Psoas muscle (tissue), 8 donors: ENCODE measurements around the gene ADCK1. TPM values are rescaled to one million over a fixed set of nuclear protein-coding genes. Genes with fewer than 3 reads are reported as not detected.

Experiments
- ATAC-seq, 4 donors: fragments of 200-7000 bp; cut with Tn5 transposase; one replicate each; pipeline ENCODE4 v1.9.1; 2020; ENCODE audit warnings: moderate library complexity in 3 of 4, mild to moderate bottlenecking in 2 of 4
- DNase-seq, 2 donors: peaks; one replicate each; pipeline ENCODE4 v3.0.0-alpha.2; 2020
- H3K27ac ChIP-seq: fragments of 200-600 bp; one replicate; pipeline ENCODE4 v1.8.0; 2022
- H3K27me3 ChIP-seq, 3 donors: fragments of 200-600 bp in 1 of 3; one replicate each; pipeline versions ENCODE4 v1.6.1 to v1.8.0; 2013 to 2022; ENCODE audit warnings: low read length in 2 of 3, mild to moderate bottlenecking in 2 of 3, moderate library complexity in 1 of 3; ENCODE audit not compliant: insufficient read depth in 3 of 3
- H3K36me3 ChIP-seq, 2 donors: fragments of 200-600 bp in 1 of 2; one replicate each; pipeline versions ENCODE4 v1.6.1 to v1.8.0; 2013 to 2022; ENCODE audit warnings: low read depth in 1 of 2, mild to moderate bottlenecking in 1 of 2, moderate library complexity in 1 of 2; ENCODE audit not compliant: insufficient read depth in 1 of 2
- H3K4me1 ChIP-seq: fragments of 200-600 bp; one replicate; pipeline ENCODE4 v1.8.0; 2022
- H3K4me3 ChIP-seq: fragments of 200-600 bp; one replicate; pipeline ENCODE4 v1.8.0; 2022; ENCODE audit warnings: mild to moderate bottlenecking
- H3K9me3 ChIP-seq: fragments of 200-600 bp; one replicate; pipeline ENCODE4 v1.8.0; 2022
- CTCF ChIP-seq: fragments of 200-600 bp; IDR thresholded peaks from one replicate; pipeline ENCODE4 v1.8.0; 2022; ENCODE audit warnings: antibody characterized with exemption
- WGBS, 3 donors: extraction: QIAGEN DNeasy Blood & Tissue Kit; methylation state at CpG; one replicate each; pipeline versions ENCODE4 v1.1.6 to v1.1.7; 2013; 5-methylcytosine and 5-hydroxymethylcytosine counted together
- intact Hi-C, 2 donors: fragments of 100-400 bp; cut with DNase I; formaldehyde crosslinking; loops; one replicate each; pipeline versions ENCODE4 v1.11.0 to v1.14.2; 2022
- polyA plus RNA-seq, 3 donors: library from polyadenylated mRNA; stranded (reverse); fragments of 200-250 nt; gene quantifications; one replicate each; pipeline ENCODE4 v1.2.3, GENCODE V29; 2013
- total RNA-seq, 4 donors: library from RNA; stranded (reverse); fragmentation: NEBNext Ultra II Directional in 2 of 4; extraction: Animal tissue kit (Norgen Biotek cat#: 25700) in 2 of 4; gene quantifications; one replicate each; pipeline versions ENCODE4 v1.2.1 to v1.2.4, GENCODE V29; 2021 to 2023
- donor health status: healthy with polysubstance abuse.
- donor health status: DM: no; HTN: no; CAD: no; lungs with moderate emphysema.
- donor health status: Bipolar disorder and iron deficiency.
- donor health status: healthy.
- donor health status: DM: yes; HTN: yes; CAD: no.
- donor health status: DM: no; HTN: no; CAD: no.
- donor health status: DM: no; HTN: no; CAD: no.
- donor health status: DM: yes; HTN: yes; CAD: no.

ADCK1 gene
- total and polyA plus RNA-seq, 7 donors: 3.8 to 9.1 (median 6.6) TPM

- ATAC-seq: no peak
- WGBS, 3 donors: 95 to 96% (median 96%) methylated on average over 22 of the region's 22 CpGs
- Histone ChIP-seq H3K27me3 (no peaks in the 10 kb centered on the region), H3K36me3 (peaks cover 0 to 15% of the 10 kb centered on the region in 2 donors), H3K4me1 (no peaks in the 10 kb centered on the region), H3K9me3 (no peaks in the 10 kb centered on the region), H3K4me3 (no peak overlapping the region), H3K27ac (no peak overlapping the region)
- intact Hi-C loops: no loop called here
- TF ChIP-seq CTCF: no peak
- DNase-seq: no peak
These were observed 124.4 kb downstream of the ADCK1 start for GRCh38 chr14:77924141-77924948.

- Histone ChIP-seq H3K4me3 (no peak overlapping the region), H3K9me3 (no peaks in the 10 kb centered on the region), H3K27ac (no peak overlapping the region), H3K27me3 (no peaks in the 10 kb centered on the region), H3K36me3 (peaks cover 0 to 24% of the 10 kb centered on the region in 2 donors), H3K4me1 (no peaks in the 10 kb centered on the region)
- no peak for ATAC-seq
- WGBS, 3 donors: 71 to 92% (median 91%) methylated on average over 9 of the region's 9 CpGs
- TF ChIP-seq CTCF: no peak
- DNase-seq: no peak
- intact Hi-C loops: no loop called here
These were observed 127.0 kb downstream of the ADCK1 start for GRCh38 chr14:77926942-77927341.

GRCh38 chr14:77931441-77931840, 131.5 kb downstream of the ADCK1 start:
- intact Hi-C loops: no loop called here

GRCh38 chr14:77936138-77936639, 136.3 kb downstream of the ADCK1 start:
- Histone ChIP-seq H3K36me3 (peaks cover 3 to 35% of the 10 kb centered on the region in 2 donors), H3K4me1 (no peaks in the 10 kb centered on the region), H3K27ac (no peak overlapping the region), H3K27me3 (no peaks in the 10 kb centered on the region), H3K4me3 (no peak overlapping the region), H3K9me3 (peaks cover 12% of the 10 kb centered on the region)
- ATAC-seq: no peak
- intact Hi-C loops: no loop called here
- WGBS, 3 donors: 98 to 99% (median 98%) methylated on average over 4 of the region's 4 CpGs
- TF ChIP-seq CTCF: no peak
- DNase-seq: no peak

More at GRCh38 chr14:77931441-77931840, 131.5 kb downstream of the ADCK1 start:
- no peaks in the 10 kb centered on the region for H3K4me1 ChIP-seq
- peaks cover 9% of the 10 kb centered on the region for H3K9me3 ChIP-seq
- no peaks in the 10 kb centered on the region for H3K27me3 ChIP-seq
- H3K4me3 ChIP-seq: no peak overlapping the region
- TF ChIP-seq CTCF: no peak
- peaks cover 3 to 49% of the 10 kb centered on the region in 2 donors for H3K36me3 ChIP-seq
- H3K27ac ChIP-seq: no peak overlapping the region
- 97 to 98% (median 97%) methylated on average over 14 of the region's 14 CpGs for WGBS, 3 donors
- ATAC-seq: no peak
- no peak for DNase-seq
